Stimulated activated naive CD8-positive, alpha-beta T cell treated with anti-CD3 and anti-CD28 coated beads, Interleukin-15, amount 100 ng/mL, for 72 hours (primary cell): Measurements from ENCODE around the gene CD8A.
"Not testable (repeated sequence)": the region's sequence is repeated elsewhere in the genome, so short reads cannot be mapped to it uniquely, and the experiment has no call there.

Experiments
- ATAC-seq: fragments of 150-1000 bp; cut with Tn5 transposase; 2 replicates; pipeline ENCODE4 v1.10.0; 2021; ENCODE audit warnings: mild to moderate bottlenecking, moderate library complexity
- DNase-seq, 2 donors: peaks; one replicate each; pipeline ENCODE4 v3.0.0; 2021 to 2022
- H3K27ac Mint-ChIP-seq, 2 donors: one replicate each; pipeline ENCODE4 v1.8.0; 2022; ENCODE audit warnings: mild to moderate bottlenecking in 2 of 2, mixed read lengths in 2 of 2, moderate library complexity in 2 of 2
- H3K27me3 Mint-ChIP-seq: one replicate; pipeline ENCODE4 v1.8.0; 2022; ENCODE audit warnings: mixed read lengths
- H3K4me1 Mint-ChIP-seq: one replicate; pipeline ENCODE4 v1.8.0; 2022; ENCODE audit warnings: mild to moderate bottlenecking, mixed read lengths
- H3K4me3 Mint-ChIP-seq, 2 donors: one replicate each; pipeline ENCODE4 v1.8.0; 2022; ENCODE audit warnings: mild to moderate bottlenecking in 2 of 2, mixed read lengths in 2 of 2, moderate library complexity in 1 of 2
- H3K9me3 Mint-ChIP-seq, 2 donors: one replicate each; pipeline ENCODE4 v1.8.0; 2022; ENCODE audit warnings: mixed read lengths in 2 of 2

The CD8A gene

GRCh38 chr2:86744152-86744551 lies 46.6 kb downstream of the CD8A start:
- Mint-ChIP-seq H3K4me1 (peaks cover 54% of the 10 kb centered on the region), H3K9me3 (no peaks in the 10 kb centered on the region), H3K27me3 (no peaks in the 10 kb centered on the region), H3K4me3 (no peak overlapping the region), H3K27ac (no peak overlapping the region)
- ATAC-seq (no peak), DNase-seq (no peak)

GRCh38 chr2:86741889-86742498 lies 48.7 kb downstream of the CD8A start:
- not testable (repeated sequence) for H3K9me3 Mint-ChIP-seq, H3K27me3 Mint-ChIP-seq, H3K4me3 Mint-ChIP-seq, DNase-seq
- H3K27ac Mint-ChIP-seq, result peak overlapping the region; percentile 80 to 95
- H3K4me1 Mint-ChIP-seq, result peaks cover 34% of the 10 kb centered on the region
- ATAC-seq, result peak; percentile 89

DNA sequence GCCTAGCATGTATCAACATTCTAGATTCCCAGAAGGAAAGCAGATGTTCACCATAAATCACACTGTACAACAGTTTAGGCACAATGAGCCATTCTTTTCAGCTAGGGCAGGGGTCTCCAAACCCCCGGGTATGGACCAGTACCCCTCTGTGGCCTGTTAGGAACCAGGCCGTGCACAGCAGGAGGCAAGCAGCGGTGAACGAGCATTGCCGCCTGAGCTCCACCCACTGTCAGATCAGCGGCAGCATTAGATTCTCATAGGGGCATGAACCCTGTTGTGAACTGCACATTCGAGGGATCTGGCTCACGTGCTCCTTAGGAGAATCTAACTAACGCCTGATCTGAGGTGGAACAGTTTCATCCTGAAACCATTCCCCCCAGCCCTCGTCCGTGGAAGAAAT lies 50.8 kb downstream of the CD8A start:
- H3K4me3 Mint-ChIP-seq, H3K27ac Mint-ChIP-seq, H3K9me3 Mint-ChIP-seq, DNase-seq, H3K27me3 Mint-ChIP-seq, ATAC-seq: not testable (repeated sequence)
- peaks cover 14% of the 10 kb centered on the region for H3K4me1 Mint-ChIP-seq

GRCh38 chr2:86739485-86739884 lies 51.2 kb downstream of the CD8A start:
- not testable (repeated sequence) for H3K9me3 Mint-ChIP-seq, DNase-seq, H3K27ac Mint-ChIP-seq, H3K27me3 Mint-ChIP-seq, ATAC-seq, H3K4me3 Mint-ChIP-seq
- peaks cover 14% of the 10 kb centered on the region for H3K4me1 Mint-ChIP-seq

GRCh38 chr2:86734896-86735295 lies 55.8 kb downstream of the CD8A start:
- not testable (repeated sequence) for H3K4me3 Mint-ChIP-seq, H3K27me3 Mint-ChIP-seq, H3K9me3 Mint-ChIP-seq, H3K4me1 Mint-ChIP-seq, DNase-seq, ATAC-seq, H3K27ac Mint-ChIP-seq
